Testis (tissue), 2 donors: ENCODE data around the gene EVC.

Experiments used
- POLR2A ChIP-seq: fragments of 450-650 bp; IDR thresholded peaks from one replicate; pipeline ENCODE4 v1.6.1; 2017; ENCODE audit warnings: antibody characterized with exemption, mild to moderate bottlenecking, moderate library complexity
- TF ChIP-seq, protein P1 (sequence below), 3 experiments: fragments of 450-650 bp in 2 of 3; fragments of 200-600 bp in 1 of 3; sonication (generic) in 1 of 3; IDR thresholded peaks; one replicate each; pipeline ENCODE4 v1.5.1; 2016 to 2019; ENCODE audit warnings: antibody characterized with exemption in 3 of 3, mild to moderate bottlenecking in 2 of 3, moderate library complexity in 1 of 3

DNA sequence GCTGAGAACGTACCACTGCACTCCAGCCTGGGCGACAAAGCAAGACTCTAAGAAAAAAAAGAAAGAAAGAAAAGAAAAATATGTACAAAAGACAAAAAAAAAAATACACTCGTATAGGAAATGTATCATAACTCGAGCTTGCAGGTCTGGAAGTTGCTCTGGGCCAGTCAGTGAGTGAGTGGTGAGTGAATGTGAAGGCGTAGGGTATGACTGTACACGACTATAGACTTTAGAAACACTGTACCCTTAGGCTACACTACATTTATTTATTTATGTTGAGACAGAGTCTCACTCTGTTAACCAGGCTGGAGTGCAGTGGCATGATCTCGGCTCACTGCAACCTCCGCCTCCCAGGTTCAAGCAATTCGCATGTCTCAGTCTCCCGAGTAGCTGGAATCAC lies 32.0 kb upstream of the EVC start:
- no peak for TF ChIP-seq POLR2A
- TF ChIP-seq, protein P1, sequence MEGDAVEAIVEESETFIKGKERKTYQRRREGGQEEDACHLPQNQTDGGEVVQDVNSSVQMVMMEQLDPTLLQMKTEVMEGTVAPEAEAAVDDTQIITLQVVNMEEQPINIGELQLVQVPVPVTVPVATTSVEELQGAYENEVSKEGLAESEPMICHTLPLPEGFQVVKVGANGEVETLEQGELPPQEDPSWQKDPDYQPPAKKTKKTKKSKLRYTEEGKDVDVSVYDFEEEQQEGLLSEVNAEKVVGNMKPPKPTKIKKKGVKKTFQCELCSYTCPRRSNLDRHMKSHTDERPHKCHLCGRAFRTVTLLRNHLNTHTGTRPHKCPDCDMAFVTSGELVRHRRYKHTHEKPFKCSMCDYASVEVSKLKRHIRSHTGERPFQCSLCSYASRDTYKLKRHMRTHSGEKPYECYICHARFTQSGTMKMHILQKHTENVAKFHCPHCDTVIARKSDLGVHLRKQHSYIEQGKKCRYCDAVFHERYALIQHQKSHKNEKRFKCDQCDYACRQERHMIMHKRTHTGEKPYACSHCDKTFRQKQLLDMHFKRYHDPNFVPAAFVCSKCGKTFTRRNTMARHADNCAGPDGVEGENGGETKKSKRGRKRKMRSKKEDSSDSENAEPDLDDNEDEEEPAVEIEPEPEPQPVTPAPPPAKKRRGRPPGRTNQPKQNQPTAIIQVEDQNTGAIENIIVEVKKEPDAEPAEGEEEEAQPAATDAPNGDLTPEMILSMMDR (IDR thresholded peaks at IDR 0.05), result no peak
